Type B pancreatic cell (in vitro differentiated cells): Measurements from ENCODE around the gene RIMBP3C. TPM values are rescaled to one million over a fixed set of nuclear protein-coding genes. Genes with fewer than 3 reads are reported as not detected.
A peak's percentile ranks its signal among the peaks of the same experiment; 100 is the strongest.

Experiments
- DNase-seq: peaks from one replicate; pipeline ENCODE4 v3.0.0; 2021; ENCODE audit warnings: mixed read lengths; ENCODE audit not compliant: unreplicated experiment; ENCODE audit errors: extremely low spot score
- H3K27ac Mint-ChIP-seq: 2 replicates; pipeline ENCODE4 v1.8.0; 2021; ENCODE audit warnings: mild to moderate bottlenecking, mixed read lengths
- H3K27me3 Mint-ChIP-seq: 2 replicates; pipeline ENCODE4 v1.8.0; 2021; ENCODE audit warnings: mixed read lengths
- H3K36me3 Mint-ChIP-seq: 2 replicates; pipeline ENCODE4 v1.8.0; 2021; ENCODE audit warnings: mixed read lengths
- H3K4me1 Mint-ChIP-seq: one replicate; pipeline ENCODE4 v1.8.0; 2021; ENCODE audit warnings: mixed read lengths; ENCODE audit not compliant: unreplicated experiment
- H3K4me3 Mint-ChIP-seq: 2 replicates; pipeline ENCODE4 v1.8.0; 2021; ENCODE audit warnings: mild to moderate bottlenecking, mixed read lengths
- H3K9me3 Mint-ChIP-seq: 2 replicates; pipeline ENCODE4 v1.8.0; 2021; ENCODE audit warnings: mixed read lengths
- total RNA-seq: library from RNA; stranded (reverse); gene quantifications from 2 replicates; pipeline ENCODE4 v1.2.1, GENCODE V29; 2021; ENCODE audit warnings: low replicate concordance
- TF ChIP-seq, protein P1 (sequence below): fragments of 200-600 bp; sonication (generic); conservative IDR thresholded peaks from 2 replicates; pipeline ENCODE4 v1.5.0; 2021; ENCODE audit warnings: antibody characterized with exemption, mild to moderate bottlenecking

Gene RIMBP3C
- total RNA-seq, 1 donor from 2014 or later, result 0.34 TPM

DNA sequence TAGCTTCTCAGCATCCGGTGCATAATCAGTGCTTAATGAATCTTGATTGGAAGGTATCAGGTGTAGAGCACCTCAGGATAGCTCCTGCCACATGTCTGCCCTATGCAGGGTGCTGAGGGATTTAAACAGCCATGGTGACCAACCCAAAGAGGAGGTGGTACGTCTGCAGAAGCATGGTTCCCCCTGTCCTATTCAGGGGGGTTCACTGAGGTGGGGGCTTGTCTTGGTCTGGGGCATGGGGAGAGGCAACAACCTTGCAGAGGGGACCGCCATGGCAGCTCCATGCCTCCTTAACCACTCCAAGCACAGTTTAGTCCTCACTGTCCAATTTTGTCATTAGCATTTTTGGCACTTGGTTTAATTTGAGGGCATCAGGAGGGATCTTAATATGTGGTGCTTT lies 41.2 kb upstream of the RIMBP3C start:
- TF ChIP-seq, protein P1, sequence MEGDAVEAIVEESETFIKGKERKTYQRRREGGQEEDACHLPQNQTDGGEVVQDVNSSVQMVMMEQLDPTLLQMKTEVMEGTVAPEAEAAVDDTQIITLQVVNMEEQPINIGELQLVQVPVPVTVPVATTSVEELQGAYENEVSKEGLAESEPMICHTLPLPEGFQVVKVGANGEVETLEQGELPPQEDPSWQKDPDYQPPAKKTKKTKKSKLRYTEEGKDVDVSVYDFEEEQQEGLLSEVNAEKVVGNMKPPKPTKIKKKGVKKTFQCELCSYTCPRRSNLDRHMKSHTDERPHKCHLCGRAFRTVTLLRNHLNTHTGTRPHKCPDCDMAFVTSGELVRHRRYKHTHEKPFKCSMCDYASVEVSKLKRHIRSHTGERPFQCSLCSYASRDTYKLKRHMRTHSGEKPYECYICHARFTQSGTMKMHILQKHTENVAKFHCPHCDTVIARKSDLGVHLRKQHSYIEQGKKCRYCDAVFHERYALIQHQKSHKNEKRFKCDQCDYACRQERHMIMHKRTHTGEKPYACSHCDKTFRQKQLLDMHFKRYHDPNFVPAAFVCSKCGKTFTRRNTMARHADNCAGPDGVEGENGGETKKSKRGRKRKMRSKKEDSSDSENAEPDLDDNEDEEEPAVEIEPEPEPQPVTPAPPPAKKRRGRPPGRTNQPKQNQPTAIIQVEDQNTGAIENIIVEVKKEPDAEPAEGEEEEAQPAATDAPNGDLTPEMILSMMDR, result no peak
- Mint-ChIP-seq H3K4me1 (peaks cover 14% of the 10 kb centered on the region), H3K27ac (no peak overlapping the region), H3K4me3 (no peak overlapping the region), H3K27me3 (no peaks in the 10 kb centered on the region), H3K36me3 (peaks cover 29% of the 10 kb centered on the region), H3K9me3 (no peaks in the 10 kb centered on the region)
- no peak for DNase-seq

DNA sequence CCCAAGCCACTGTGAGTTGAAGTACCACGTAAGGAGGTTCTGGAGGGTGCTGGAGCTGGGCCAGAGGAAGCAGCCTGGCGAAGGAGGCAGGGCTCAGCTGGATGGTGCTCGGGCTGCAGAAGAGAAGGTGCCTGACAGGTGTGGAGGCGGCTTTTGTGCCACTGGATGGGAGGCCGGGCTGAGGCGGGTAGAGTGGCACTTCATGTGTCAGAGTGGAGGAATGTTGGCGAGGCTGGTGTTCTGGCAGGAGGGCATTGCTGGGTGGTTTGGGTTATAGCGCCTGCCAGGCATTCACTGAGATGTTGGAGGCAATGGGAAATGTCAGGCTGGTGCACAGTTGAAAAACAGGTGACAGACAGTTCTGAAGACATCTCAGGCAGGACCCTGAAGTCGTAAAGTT lies 40.4 kb upstream of the RIMBP3C start:
- no peak overlapping the region for H3K4me3 Mint-ChIP-seq
- H3K4me1 Mint-ChIP-seq, result peaks cover 14% of the 10 kb centered on the region
- peaks cover 29% of the 10 kb centered on the region for H3K36me3 Mint-ChIP-seq
- no peaks in the 10 kb centered on the region for H3K27me3 Mint-ChIP-seq
- H3K27ac Mint-ChIP-seq, result no peak overlapping the region
- DNase-seq, result no peak
- no peaks in the 10 kb centered on the region for H3K9me3 Mint-ChIP-seq
- TF ChIP-seq, protein P1, result no peak

DNA sequence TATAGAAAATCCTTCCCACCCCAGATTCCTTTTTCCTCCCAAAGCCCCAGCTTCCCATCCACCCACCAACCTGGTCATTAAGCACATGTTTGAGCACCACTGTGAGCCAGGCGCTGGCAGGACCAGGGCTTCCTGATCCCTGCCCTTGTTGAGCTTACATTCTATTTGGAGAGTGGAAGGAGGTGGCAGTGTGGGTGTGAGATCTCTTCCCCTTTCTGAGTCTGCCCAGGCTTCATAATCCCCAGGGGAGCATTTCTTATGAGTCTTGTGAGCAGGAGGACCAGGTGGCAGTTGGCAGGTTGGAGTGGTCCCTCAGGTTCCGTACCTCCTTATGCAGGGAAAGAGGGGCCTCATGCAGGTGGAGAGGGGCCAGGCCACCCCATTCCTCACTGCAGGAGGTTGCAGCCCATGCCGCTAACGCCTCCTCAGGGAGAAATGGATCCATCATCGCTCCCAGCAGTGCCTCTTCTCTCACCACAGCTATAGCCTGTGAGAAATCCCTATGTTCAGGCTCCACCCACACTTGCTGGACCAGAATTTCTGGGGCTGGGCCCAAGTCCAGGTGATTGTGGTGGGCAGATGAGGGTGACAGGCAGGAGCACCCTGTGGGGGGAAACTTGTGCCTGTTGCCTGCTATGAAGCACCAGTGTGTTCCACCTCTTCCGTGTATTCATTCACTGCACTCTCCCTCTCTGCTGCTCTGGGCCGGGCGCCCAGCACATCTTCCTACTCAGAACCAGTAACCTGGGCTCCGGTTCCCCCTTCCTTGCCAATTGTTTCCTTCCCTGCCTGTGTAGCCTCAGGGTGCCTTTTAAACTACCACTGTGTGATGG lies 39.8 kb upstream of the RIMBP3C start:
- no peaks in the 10 kb centered on the region for H3K27me3 Mint-ChIP-seq
- peaks cover 14% of the 10 kb centered on the region for H3K4me1 Mint-ChIP-seq
- TF ChIP-seq, protein P1, result no peak
- no peak for DNase-seq
- no peak overlapping the region for H3K27ac Mint-ChIP-seq
- peaks cover 29% of the 10 kb centered on the region for H3K36me3 Mint-ChIP-seq
- H3K9me3 Mint-ChIP-seq, result no peaks in the 10 kb centered on the region
- H3K4me3 Mint-ChIP-seq, result no peak overlapping the region

DNA sequence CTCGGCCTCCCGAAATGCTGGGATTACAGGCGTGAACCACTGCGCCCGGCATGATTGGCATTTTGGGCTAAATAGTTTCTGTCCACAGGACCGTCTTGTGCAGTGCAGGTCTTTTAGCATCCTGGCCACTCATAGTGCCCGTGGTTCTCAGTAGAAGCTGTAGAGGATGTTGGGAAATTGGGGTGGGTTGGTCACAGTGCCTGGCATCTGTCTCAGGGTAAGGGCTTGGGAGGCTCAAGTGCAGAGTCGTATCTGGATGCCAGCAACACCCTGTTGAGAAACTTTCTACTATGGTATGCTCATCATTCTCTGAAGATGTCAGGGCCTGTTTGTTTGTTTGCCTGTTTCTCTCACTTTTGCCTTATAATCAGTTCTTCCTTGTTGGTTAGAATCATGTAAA lies 38.1 kb upstream of the RIMBP3C start:
- Mint-ChIP-seq H3K27me3 (no peaks in the 10 kb centered on the region), H3K4me1 (peaks cover 19% of the 10 kb centered on the region), H3K9me3 (no peaks in the 10 kb centered on the region), H3K27ac (peak overlapping the region; percentile 31), H3K36me3 (peaks cover 24% of the 10 kb centered on the region), H3K4me3 (no peak overlapping the region)
- TF ChIP-seq, protein P1, result no peak
- no peak for DNase-seq

DNA sequence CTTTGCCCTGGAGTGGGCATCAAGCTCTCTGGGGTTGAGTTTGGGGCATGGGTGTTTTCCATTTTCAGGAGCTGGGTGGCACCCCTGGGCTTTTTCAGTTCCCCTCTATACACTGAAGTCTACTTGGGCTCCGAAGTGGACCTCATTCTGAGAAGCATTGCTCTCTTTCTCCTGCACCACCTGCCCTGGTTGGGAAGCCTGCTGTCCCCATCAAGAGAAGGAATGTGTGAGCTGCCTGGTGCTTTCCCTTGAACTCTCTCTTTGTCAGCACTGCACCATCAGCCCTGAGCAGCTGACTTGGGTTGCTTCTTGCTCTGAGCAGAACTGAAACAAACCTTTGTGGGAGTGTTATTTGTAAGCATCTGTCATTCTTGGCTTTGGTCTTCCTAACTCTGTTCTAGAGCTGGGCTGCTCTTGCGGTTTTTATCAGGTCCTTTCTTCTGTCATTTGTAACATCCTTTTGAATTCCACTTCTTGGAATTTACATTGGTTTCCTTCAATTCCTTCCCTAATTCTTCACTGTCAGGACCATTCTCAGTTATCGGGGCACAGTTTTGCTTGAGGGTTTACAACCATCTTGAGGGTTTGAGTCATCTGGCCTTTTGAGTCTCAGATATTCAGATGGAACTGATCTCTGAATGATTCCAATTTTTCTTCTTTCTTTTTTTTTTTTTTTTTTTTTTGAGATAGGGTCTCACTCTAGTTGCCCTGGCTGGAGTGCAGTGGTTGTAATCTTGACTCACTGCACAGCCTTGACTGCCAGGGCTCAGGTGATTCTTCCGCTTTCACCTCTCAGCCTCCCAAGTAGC lies 36.7 kb upstream of the RIMBP3C start:
- Mint-ChIP-seq H3K27ac (peak overlapping the region; percentile 46), H3K4me3 (no peak overlapping the region), H3K4me1 (peaks cover 25% of the 10 kb centered on the region), H3K36me3 (peaks cover 10% of the 10 kb centered on the region), H3K9me3 (no peaks in the 10 kb centered on the region), H3K27me3 (no peaks in the 10 kb centered on the region)
- DNase-seq, result no peak
- TF ChIP-seq, protein P1, result no peak
